Activated CD4-positive, alpha-beta T cell treated with anti-CD3 and anti-CD28 coated beads for 48 hours (primary cell): Measurements from ENCODE around the gene MESP1.

ENCODE experiments used
- DNase-seq: peaks from one replicate; pipeline ENCODE4 v3.0.0-alpha.2; 2020

Gene MESP1

GRCh38 chr15:89756897-89757296 is 5.8 kb upstream of the MESP1 start:
- DNase-seq, result no peak

- no peak for DNase-seq
These were observed 4.7 kb upstream of the MESP1 start for GRCh38 chr15:89755701-89756100.

- DNase-seq, result no peak
These were observed 3.5 kb upstream of the MESP1 start for GRCh38 chr15:89754361-89755154.

GRCh38 chr15:89753855-89754254 is 2.8 kb upstream of the MESP1 start:
- no peak for DNase-seq

GRCh38 chr15:89751748-89752147 is 699 bp upstream of the MESP1 start:
- DNase-seq, result no peak

GRCh38 chr15:89749951-89750559 is 994 bp downstream of the MESP1 start:
- DNase-seq, result peak; percentile 18

GRCh38 chr15:89749526-89749925 is 1.5 kb downstream of the MESP1 start:
- DNase-seq, result no peak

- no peak for DNase-seq
These were observed 2.0 kb downstream of the MESP1 start for GRCh38 chr15:89749054-89749453.

- no peak for DNase-seq
These were observed 3.1 kb downstream of the MESP1 start for GRCh38 chr15:89747708-89748682.

- no peak for DNase-seq
These were observed 4.7 kb downstream of the MESP1 start for GRCh38 chr15:89746386-89746780.

GRCh38 chr15:89745768-89746167 is 5.3 kb downstream of the MESP1 start:
- DNase-seq, result no peak

- no peak for DNase-seq
These were observed 5.9 kb downstream of the MESP1 start for GRCh38 chr15:89745131-89745530.

- no peak for DNase-seq
These were observed 7.5 kb downstream of the MESP1 start for GRCh38 chr15:89743594-89743993.

- no peak for DNase-seq
These were observed 8.0 kb downstream of the MESP1 start for GRCh38 chr15:89743011-89743410.

GRCh38 chr15:89740137-89740536 is 10.9 kb downstream of the MESP1 start:
- DNase-seq, result peak; percentile 60

GRCh38 chr15:89735773-89736172 is 15.3 kb downstream of the MESP1 start:
- no peak for DNase-seq

- no peak for DNase-seq
These were observed 18.4 kb downstream of the MESP1 start for GRCh38 chr15:89732451-89733172.

GRCh38 chr15:89731275-89731674 is 19.8 kb downstream of the MESP1 start:
- no peak for DNase-seq

- DNase-seq, result no peak
These were observed 22.8 kb downstream of the MESP1 start for GRCh38 chr15:89728254-89728653.

- no peak for DNase-seq
These were observed 26.0 kb downstream of the MESP1 start for GRCh38 chr15:89725064-89725463.

GRCh38 chr15:89724621-89725020 is 26.4 kb downstream of the MESP1 start:
- no peak for DNase-seq

GRCh38 chr15:89723031-89723430 is 28.0 kb downstream of the MESP1 start:
- no peak for DNase-seq

GRCh38 chr15:89714775-89715174 is 36.3 kb downstream of the MESP1 start:
- DNase-seq, result no peak
